Body of pancreas (tissue), 4 donors: ENCODE results near the gene CCDC3.

Source experiments
- CTCF ChIP-seq, 7 experiments: fragments of 450-650 bp in 4 of 7; fragments of 200-600 bp in 3 of 7; sonication (generic) in 3 of 7; IDR thresholded peaks; one replicate each; pipeline ENCODE4 v1.5.1; 2016 to 2019; ENCODE audit warnings: antibody characterized with exemption in 7 of 7
- POLR2A ChIP-seq, 3 donors: fragments of 450-650 bp; IDR thresholded peaks; one replicate each; pipeline ENCODE4 v1.6.1; 2016; ENCODE audit warnings: antibody characterized with exemption in 3 of 3, mild to moderate bottlenecking in 2 of 3

- TF ChIP-seq CTCF (IDR thresholded peaks at IDR 0.05) (no peak), POLR2A (IDR thresholded peaks at IDR 0.05) (no peak)
Observed at GRCh38 chr10:12915637-12916168, 85.8 kb downstream of the CCDC3 start.
